Chondrocyte (in vitro differentiated cells): ENCODE measurements around the gene ANKRD13D. TPM values are rescaled to one million over a fixed set of nuclear protein-coding genes. Genes with fewer than 3 reads are reported as not detected.

ENCODE experiments used
- DNase-seq: peaks from one replicate; pipeline ENCODE4 v3.0.0; 2021; ENCODE audit warnings: mixed read lengths, low spot score
- H3K27ac Mint-ChIP-seq: one replicate; pipeline ENCODE4 v1.8.0; 2021; ENCODE audit warnings: mild to moderate bottlenecking, moderate library complexity, mixed read lengths; ENCODE audit not compliant: unreplicated experiment
- H3K27me3 Mint-ChIP-seq: 2 replicates; pipeline ENCODE4 v1.8.0; 2021; ENCODE audit warnings: low read depth, mixed read lengths
- H3K36me3 Mint-ChIP-seq: 2 replicates; pipeline ENCODE4 v1.8.0; 2021; ENCODE audit warnings: low read depth, mixed read lengths
- H3K4me1 Mint-ChIP-seq: 2 replicates; pipeline ENCODE4 v1.8.0; 2021; ENCODE audit warnings: low read depth, mild to moderate bottlenecking, mixed read lengths
- H3K4me3 Mint-ChIP-seq: one replicate; pipeline ENCODE4 v1.8.0; 2021; ENCODE audit warnings: mild to moderate bottlenecking, moderate library complexity, mixed read lengths; ENCODE audit not compliant: unreplicated experiment
- H3K9me3 Mint-ChIP-seq: 2 replicates; pipeline ENCODE4 v1.8.0; 2021; ENCODE audit warnings: low read depth, mixed read lengths
- total RNA-seq: library from RNA; stranded (reverse); gene quantifications from 3 replicates; pipeline ENCODE4 v1.2.1, GENCODE V29; 2021
- TF ChIP-seq, protein P1 (sequence below): fragments of 200-600 bp; sonication (generic); IDR thresholded peaks from 2 replicates; pipeline ENCODE4 v1.5.0; 2021; ENCODE audit warnings: antibody characterized with exemption, mild to moderate bottlenecking, moderate library complexity

The ANKRD13D gene
- total RNA-seq, 1 donor from 2014 or later: 40.0 TPM

DNA sequence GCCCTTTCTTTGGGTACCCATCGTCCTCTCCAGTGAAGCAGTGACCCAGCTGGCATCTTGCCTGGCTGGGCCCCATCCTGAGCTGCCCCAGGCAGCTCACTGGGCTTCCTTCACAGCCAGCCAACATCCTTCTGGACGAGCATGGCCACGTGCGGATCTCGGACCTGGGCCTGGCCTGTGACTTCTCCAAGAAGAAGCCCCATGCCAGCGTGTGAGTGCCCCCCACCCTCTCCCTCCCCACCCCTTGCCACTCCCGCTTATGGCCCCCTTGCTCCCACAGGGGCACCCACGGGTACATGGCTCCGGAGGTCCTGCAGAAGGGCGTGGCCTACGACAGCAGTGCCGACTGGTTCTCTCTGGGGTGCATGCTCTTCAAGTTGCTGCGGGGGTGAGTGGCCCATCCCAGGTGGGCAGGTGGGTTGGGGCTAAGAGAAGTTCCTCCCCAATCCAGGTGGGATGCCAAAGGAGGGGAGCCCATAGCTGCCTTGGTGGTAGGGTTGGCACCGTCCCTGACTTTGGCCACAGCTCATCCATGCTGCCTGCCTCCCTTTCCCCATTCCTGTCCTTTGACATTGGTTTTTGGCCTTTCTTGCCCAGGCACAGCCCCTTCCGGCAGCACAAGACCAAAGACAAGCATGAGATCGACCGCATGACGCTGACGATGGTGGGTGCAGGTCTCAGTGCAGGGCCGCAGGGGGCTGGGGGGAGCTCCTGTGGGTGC lies 6.8 kb upstream of the ANKRD13D start:
- Mint-ChIP-seq H3K27me3 (no peaks in the 10 kb centered on the region), H3K27ac (no peak overlapping the region), H3K36me3 (peaks cover 12% of the 10 kb centered on the region), H3K4me1 (peaks cover 10% of the 10 kb centered on the region), H3K4me3 (no peak overlapping the region), H3K9me3 (no peaks in the 10 kb centered on the region)
- DNase-seq: peak; percentile 76
- TF ChIP-seq, protein P1, sequence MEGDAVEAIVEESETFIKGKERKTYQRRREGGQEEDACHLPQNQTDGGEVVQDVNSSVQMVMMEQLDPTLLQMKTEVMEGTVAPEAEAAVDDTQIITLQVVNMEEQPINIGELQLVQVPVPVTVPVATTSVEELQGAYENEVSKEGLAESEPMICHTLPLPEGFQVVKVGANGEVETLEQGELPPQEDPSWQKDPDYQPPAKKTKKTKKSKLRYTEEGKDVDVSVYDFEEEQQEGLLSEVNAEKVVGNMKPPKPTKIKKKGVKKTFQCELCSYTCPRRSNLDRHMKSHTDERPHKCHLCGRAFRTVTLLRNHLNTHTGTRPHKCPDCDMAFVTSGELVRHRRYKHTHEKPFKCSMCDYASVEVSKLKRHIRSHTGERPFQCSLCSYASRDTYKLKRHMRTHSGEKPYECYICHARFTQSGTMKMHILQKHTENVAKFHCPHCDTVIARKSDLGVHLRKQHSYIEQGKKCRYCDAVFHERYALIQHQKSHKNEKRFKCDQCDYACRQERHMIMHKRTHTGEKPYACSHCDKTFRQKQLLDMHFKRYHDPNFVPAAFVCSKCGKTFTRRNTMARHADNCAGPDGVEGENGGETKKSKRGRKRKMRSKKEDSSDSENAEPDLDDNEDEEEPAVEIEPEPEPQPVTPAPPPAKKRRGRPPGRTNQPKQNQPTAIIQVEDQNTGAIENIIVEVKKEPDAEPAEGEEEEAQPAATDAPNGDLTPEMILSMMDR: no peak

DNA sequence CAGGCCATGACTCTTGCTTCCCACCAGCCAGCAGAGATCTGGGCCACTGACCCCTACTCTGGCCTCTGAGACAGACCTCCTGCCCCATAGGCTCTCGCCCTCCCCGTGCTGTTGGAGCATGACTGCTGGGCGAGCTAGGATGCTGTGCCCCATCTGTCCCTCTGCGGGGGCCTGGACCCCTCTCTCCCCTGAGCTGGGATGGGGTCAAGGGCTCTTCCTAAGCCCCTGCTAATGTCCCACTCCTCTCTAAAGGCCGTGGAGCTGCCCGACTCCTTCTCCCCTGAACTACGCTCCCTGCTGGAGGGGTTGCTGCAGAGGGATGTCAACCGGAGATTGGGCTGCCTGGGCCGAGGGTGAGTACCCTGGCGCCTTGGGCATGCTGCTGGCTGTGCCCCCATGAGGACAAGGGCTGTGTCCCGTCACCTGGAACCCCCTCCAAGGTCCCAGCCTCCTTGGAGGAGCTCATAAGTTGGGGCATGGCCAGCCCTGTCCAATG lies 6.2 kb upstream of the ANKRD13D start:
- Mint-ChIP-seq H3K4me1 (peaks cover 10% of the 10 kb centered on the region), H3K4me3 (no peak overlapping the region), H3K27me3 (no peaks in the 10 kb centered on the region), H3K36me3 (peaks cover 12% of the 10 kb centered on the region), H3K9me3 (no peaks in the 10 kb centered on the region), H3K27ac (no peak overlapping the region)
- peak; percentile 77 for DNase-seq
- TF ChIP-seq, protein P1: no peak

DNA sequence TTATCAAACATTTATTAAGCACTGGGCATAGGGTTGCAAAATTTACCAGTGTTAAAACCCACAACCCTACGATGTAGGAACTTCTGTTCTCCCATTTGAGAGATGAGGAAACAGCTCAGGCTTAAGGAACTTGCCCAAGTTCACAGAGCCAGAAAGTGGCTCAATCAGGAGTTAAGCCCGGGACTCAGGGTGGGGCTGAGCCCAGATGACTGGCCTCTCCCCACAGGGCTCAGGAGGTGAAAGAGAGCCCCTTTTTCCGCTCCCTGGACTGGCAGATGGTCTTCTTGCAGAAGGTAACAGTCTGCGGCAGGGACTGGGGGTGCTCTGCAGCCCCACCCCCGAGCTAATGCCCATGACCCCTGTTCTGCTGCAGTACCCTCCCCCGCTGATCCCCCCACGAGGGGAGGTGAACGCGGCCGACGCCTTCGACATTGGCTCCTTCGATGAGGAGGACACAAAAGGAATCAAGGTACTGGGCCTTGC lies 5.6 kb upstream of the ANKRD13D start:
- Mint-ChIP-seq H3K9me3 (no peaks in the 10 kb centered on the region), H3K36me3 (peaks cover 12% of the 10 kb centered on the region), H3K4me1 (peaks cover 12% of the 10 kb centered on the region), H3K27me3 (no peaks in the 10 kb centered on the region), H3K27ac (no peak overlapping the region), H3K4me3 (no peak overlapping the region)
- peak; percentile 72 for DNase-seq
- TF ChIP-seq, protein P1: no peak

DNA sequence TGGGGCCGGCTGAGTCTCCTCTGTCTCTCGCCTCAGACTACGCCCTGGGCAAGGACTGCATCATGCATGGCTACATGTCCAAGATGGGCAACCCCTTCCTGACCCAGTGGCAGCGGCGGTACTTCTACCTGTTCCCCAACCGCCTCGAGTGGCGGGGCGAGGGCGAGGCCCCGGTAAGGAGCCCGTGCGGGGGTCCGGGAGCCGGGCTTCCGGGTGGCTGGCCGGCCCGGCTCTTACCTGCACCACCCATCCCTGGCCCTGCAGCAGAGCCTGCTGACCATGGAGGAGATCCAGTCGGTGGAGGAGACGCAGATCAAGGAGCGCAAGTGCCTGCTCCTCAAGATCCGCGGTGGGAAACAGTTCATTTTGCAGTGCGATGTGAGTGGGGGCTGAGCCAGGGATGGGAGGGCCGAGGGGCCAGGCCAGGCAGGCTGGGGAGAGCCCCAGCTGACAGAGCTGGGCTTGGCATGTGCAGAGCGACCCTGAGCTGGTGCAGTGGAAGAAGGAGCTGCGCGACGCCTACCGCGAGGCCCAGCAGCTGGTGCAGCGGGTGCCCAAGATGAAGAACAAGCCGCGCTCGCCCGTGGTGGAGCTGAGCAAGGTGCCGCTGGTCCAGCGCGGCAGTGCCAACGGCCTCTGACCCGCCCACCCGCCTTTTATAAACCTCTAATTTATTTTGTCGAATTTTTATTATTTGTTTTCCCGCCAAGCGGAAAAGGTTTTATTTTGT lies 4.1 kb upstream of the ANKRD13D start:
- no peaks in the 10 kb centered on the region for H3K27me3 Mint-ChIP-seq
- DNase-seq: no peak
- H3K4me3 Mint-ChIP-seq: no peak overlapping the region
- H3K9me3 Mint-ChIP-seq: no peaks in the 10 kb centered on the region
- peaks cover 8% of the 10 kb centered on the region for H3K36me3 Mint-ChIP-seq
- TF ChIP-seq, protein P1: no peak
- peaks cover 16% of the 10 kb centered on the region for H3K4me1 Mint-ChIP-seq
- peak overlapping the region; percentile 22 for H3K27ac Mint-ChIP-seq
